ENCODE results near the gene VSIR. TPM values are rescaled to one million over a fixed set of nuclear protein-coding genes. Genes with fewer than 3 reads are reported as not detected.

The VSIR gene
- total and polyA plus RNA-seq, 10 of the 15 experiments (the other 5 are each of a cell fraction or from before 2014, with no cell fraction given) = 0.19 to 12.5 (median 6.7) TPM

- TF ChIP-seq YBX1 (IDR thresholded peaks at IDR 0.05) (no peak), PML (IDR thresholded peaks at IDR 0.05; ENCODE audit: low read length) (no peak), ZNF207 (IDR thresholded peaks at IDR 0.05; ENCODE audit: borderline replicate concordance) (no peak), ETV6 (conservative IDR thresholded peaks at IDR 0.05 in 1 of 2, IDR thresholded peaks at IDR 0.05 in 1 of 2; ENCODE audit: borderline replicate concordance in 1 of 2, low read depth in 1 of 2) (no peak), ZBTB40 (IDR thresholded peaks at IDR 0.05; ENCODE audit: borderline replicate concordance) (no peak), WRNIP1 (IDR thresholded peaks at IDR 0.05; ENCODE audit: borderline replicate concordance, low read depth, low read length) (no peak), CHD1 (IDR thresholded peaks at IDR 0.05; ENCODE audit: low read depth, low read length) (no peak), IRF4 (IDR thresholded peaks at IDR 0.05; ENCODE audit: low read depth, low read length) (peak; percentile 60; the same call in 1 of the 2 replicates), ZNF384 (IDR thresholded peaks at IDR 0.05; ENCODE audit: borderline replicate concordance, low read depth, low read length) (no peak), HCFC1 (IDR thresholded peaks at IDR 0.05; ENCODE audit: low read length) (no peak), MEF2A (IDR thresholded peaks at IDR 0.05; ENCODE audit: insufficient read depth, low read depth, low read length) (no peak), CHD4 (IDR thresholded peaks at IDR 0.05) (no peak), MYC (IDR thresholded peaks at IDR 0.05; ENCODE audit: insufficient read depth, insufficient read length, insufficient replicate concordance, low read length, severe bottlenecking) (no peak), SREBF1 (IDR thresholded peaks at IDR 0.05; ENCODE audit: low read length) (no peak), SMAD1 (IDR thresholded peaks at IDR 0.05; ENCODE audit: low read depth, partially characterized antibody) (no peak), SREBF2 (IDR thresholded peaks at IDR 0.05; ENCODE audit: low read length) (no peak), TCF3 (IDR thresholded peaks at IDR 0.05; ENCODE audit: borderline replicate concordance, insufficient read depth, low read depth, low read length) (peak; percentile 62), ZNF592 (IDR thresholded peaks at IDR 0.05) (no peak), ZBTB4 (CRISPR knock-in tag; IDR thresholded peaks at IDR 0.05) (no peak)
Measured at GRCh38 chr10:71697938-71698709, 75.2 kb downstream of the VSIR start (continued).
